MM.1S (cell line): Measurements from ENCODE around the gene TEX48.

Experiments used
- DNase-seq: peaks from one replicate; pipeline ENCODE4 v3.0.0-alpha.2; 2015
- H2AFZ ChIP-seq: fragments of 300-600 bp; sonication (generic); 2 replicates; pipeline ENCODE4 v1.6.0; 2016; ENCODE audit warnings: antibody characterized with exemption, low read length
- H3F3A ChIP-seq: fragments of 300-600 bp; sonication (generic); 2 replicates; pipeline ENCODE4 v1.6.1; 2016; ENCODE audit warnings: mild to moderate bottlenecking, antibody characterized with exemption, low read length, moderate library complexity, mixed read lengths; ENCODE audit not compliant: insufficient read depth
- H3K27ac ChIP-seq: fragments of 300-600 bp; sonication (generic); 2 replicates; pipeline ENCODE4 v1.5.1; 2016; ENCODE audit warnings: mild to moderate bottlenecking, low read length
- H3K27me3 ChIP-seq: fragments of 300-600 bp; sonication (generic); replicated peaks from 2 replicates; pipeline ENCODE4 v1.6.0; 2016; ENCODE audit warnings: low read length; ENCODE audit not compliant: insufficient read depth
- H3K36me3 ChIP-seq: fragments of 300-600 bp; sonication (generic); replicated peaks from 2 replicates; pipeline ENCODE4 v1.6.1; 2016; ENCODE audit warnings: mild to moderate bottlenecking, low read length, mixed read lengths; ENCODE audit not compliant: insufficient read depth
- H3K4me1 ChIP-seq: fragments of 300-600 bp; sonication (generic); 2 replicates; pipeline ENCODE4 v1.6.1; 2016; ENCODE audit warnings: low read length, mixed read lengths
- H3K4me2 ChIP-seq: fragments of 300-600 bp; sonication (generic); 2 replicates; pipeline ENCODE4 v1.6.0; 2016; ENCODE audit warnings: low read depth, low read length
- H3K4me3 ChIP-seq: fragments of 300-600 bp; sonication (generic); 2 replicates; pipeline ENCODE4 v1.5.1; 2016; ENCODE audit warnings: low read length, mixed read lengths
- H3K79me2 ChIP-seq: fragments of 300-600 bp; sonication (generic); 2 replicates; pipeline ENCODE4 v1.6.1; 2016; ENCODE audit warnings: mixed run types, low read length, mixed read lengths
- H3K9ac ChIP-seq: fragments of 300-600 bp; sonication (generic); 2 replicates; pipeline ENCODE4 v1.6.1; 2016; ENCODE audit warnings: low read length, mixed read lengths
- H3K9me2 ChIP-seq: fragments of 300-600 bp; sonication (generic); replicated peaks from 2 replicates; pipeline ENCODE4 v1.6.1; 2016; ENCODE audit warnings: mild to moderate bottlenecking, low read length, mixed read lengths; ENCODE audit not compliant: insufficient read depth
- H3K9me3 ChIP-seq: fragments of 300-600 bp; sonication (generic); replicated peaks from 2 replicates; pipeline ENCODE4 v1.6.1; 2016; ENCODE audit warnings: mild to moderate bottlenecking, low read length, mixed read lengths; ENCODE audit not compliant: insufficient read depth
- H4K20me1 ChIP-seq: fragments of 300-600 bp; sonication (generic); 2 replicates; pipeline ENCODE4 v1.6.1; 2016; ENCODE audit warnings: mild to moderate bottlenecking, low read length, moderate library complexity, mixed read lengths; ENCODE audit not compliant: insufficient read depth
- EZH2 ChIP-seq: fragments of 300-600 bp; sonication (generic); optimal IDR thresholded peaks from 2 replicates; pipeline ENCODE3; 2017; ENCODE audit warnings: low read depth, mild to moderate bottlenecking, antibody characterized with exemption, low read length, mixed read lengths
- EZH2phosphoT487 ChIP-seq: fragments of 300-600 bp; sonication (generic); IDR thresholded peaks from 2 replicates; pipeline ENCODE4 v1.6.1; 2018; ENCODE audit warnings: antibody characterized with exemption, low read length
- TF ChIP-seq, protein P1 (sequence below): fragments of 300-600 bp; sonication (generic); IDR thresholded peaks from 2 replicates; pipeline ENCODE4 v1.5.1; 2016; ENCODE audit warnings: antibody characterized with exemption, low read length, mixed read lengths

The TEX48 gene

DNA sequence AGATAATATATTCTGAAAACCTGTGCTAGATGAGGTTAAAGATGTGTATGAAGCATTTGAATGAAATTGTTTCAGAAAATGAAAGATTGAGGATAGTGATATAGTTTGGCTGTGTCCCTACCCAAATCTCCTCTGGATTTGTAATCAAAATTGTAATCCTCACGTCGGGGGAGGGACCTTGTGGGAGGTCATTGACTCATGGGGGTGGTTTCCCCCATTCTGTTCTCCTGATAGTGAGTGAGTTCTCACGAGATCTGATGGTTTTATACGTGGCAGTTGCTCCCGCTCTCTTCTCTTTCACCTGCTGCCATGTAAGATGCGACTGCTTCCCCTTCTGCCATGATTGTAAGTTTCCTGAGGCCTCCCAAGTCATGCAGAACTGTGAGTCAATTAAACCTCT, 2.0 kb upstream of the TEX48 start:
- Histone ChIP-seq H3K36me3 (no peaks in the 10 kb centered on the region), H3F3A (0 out of 2 replicates have a peak, but pooled peaks cover 5% of the 10 kb centered on the region), H3K9me3 (no peaks in the 10 kb centered on the region), H3K9me2 (no peaks in the 10 kb centered on the region; the same call in 1 of the 2 replicates), H4K20me1 (no peaks in the 10 kb centered on the region), H3K4me2 (no peak overlapping the region), H2AFZ (no peak overlapping the region), H3K4me1 (peaks cover 5% of the 10 kb centered on the region), H3K4me3 (no peak overlapping the region), H3K27ac (no peak overlapping the region), H3K27me3 (no peaks in the 10 kb centered on the region), H3K79me2 (no peaks in the 10 kb centered on the region), H3K9ac (no peak overlapping the region)
- TF ChIP-seq EZH2 (no peak), EZH2phosphoT487 (no peak)
- TF ChIP-seq, protein P1, sequence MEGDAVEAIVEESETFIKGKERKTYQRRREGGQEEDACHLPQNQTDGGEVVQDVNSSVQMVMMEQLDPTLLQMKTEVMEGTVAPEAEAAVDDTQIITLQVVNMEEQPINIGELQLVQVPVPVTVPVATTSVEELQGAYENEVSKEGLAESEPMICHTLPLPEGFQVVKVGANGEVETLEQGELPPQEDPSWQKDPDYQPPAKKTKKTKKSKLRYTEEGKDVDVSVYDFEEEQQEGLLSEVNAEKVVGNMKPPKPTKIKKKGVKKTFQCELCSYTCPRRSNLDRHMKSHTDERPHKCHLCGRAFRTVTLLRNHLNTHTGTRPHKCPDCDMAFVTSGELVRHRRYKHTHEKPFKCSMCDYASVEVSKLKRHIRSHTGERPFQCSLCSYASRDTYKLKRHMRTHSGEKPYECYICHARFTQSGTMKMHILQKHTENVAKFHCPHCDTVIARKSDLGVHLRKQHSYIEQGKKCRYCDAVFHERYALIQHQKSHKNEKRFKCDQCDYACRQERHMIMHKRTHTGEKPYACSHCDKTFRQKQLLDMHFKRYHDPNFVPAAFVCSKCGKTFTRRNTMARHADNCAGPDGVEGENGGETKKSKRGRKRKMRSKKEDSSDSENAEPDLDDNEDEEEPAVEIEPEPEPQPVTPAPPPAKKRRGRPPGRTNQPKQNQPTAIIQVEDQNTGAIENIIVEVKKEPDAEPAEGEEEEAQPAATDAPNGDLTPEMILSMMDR = no peak
- DNase-seq = no peak

DNA sequence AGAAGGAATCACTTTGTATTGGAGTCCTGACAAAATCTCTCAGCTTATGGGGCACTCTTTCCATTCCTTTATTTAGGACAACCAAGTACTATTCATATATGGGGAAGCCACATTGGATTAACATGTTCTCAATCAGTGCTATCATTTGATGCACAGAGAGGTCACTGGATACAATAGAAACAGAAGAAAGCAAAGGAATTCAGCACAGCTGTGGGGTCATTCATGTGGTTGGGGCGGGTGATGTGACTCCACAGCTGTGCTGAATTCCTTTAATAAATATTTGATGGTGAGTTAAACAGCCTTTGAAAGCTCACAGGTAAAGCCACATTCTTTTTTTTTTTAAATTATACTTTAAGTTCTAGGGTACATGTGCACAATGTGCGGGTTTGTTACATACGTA, 854 bp upstream of the TEX48 start:
- TF ChIP-seq EZH2 (no peak), EZH2phosphoT487 (no peak)
- TF ChIP-seq, protein P1 = no peak
- no peaks in the 10 kb centered on the region for H3K27me3 ChIP-seq
- H3K4me3 ChIP-seq = no peak overlapping the region
- no peaks in the 10 kb centered on the region; the same call in 1 of the 2 replicates for H3K9me2 ChIP-seq
- H3K27ac ChIP-seq = no peak overlapping the region
- no peak for DNase-seq
- no peaks in the 10 kb centered on the region for H3K36me3 ChIP-seq
- no peaks in the 10 kb centered on the region for H3K9me3 ChIP-seq
- H3K4me1 ChIP-seq = peaks cover 5% of the 10 kb centered on the region
- no peaks in the 10 kb centered on the region for H3K79me2 ChIP-seq
- no peak overlapping the region for H3K9ac ChIP-seq
- no peaks in the 10 kb centered on the region for H4K20me1 ChIP-seq
- 0 out of 2 replicates have a peak, but pooled peaks cover 5% of the 10 kb centered on the region for H3F3A ChIP-seq
- no peak overlapping the region for H2AFZ ChIP-seq
- no peak overlapping the region for H3K4me2 ChIP-seq

DNA sequence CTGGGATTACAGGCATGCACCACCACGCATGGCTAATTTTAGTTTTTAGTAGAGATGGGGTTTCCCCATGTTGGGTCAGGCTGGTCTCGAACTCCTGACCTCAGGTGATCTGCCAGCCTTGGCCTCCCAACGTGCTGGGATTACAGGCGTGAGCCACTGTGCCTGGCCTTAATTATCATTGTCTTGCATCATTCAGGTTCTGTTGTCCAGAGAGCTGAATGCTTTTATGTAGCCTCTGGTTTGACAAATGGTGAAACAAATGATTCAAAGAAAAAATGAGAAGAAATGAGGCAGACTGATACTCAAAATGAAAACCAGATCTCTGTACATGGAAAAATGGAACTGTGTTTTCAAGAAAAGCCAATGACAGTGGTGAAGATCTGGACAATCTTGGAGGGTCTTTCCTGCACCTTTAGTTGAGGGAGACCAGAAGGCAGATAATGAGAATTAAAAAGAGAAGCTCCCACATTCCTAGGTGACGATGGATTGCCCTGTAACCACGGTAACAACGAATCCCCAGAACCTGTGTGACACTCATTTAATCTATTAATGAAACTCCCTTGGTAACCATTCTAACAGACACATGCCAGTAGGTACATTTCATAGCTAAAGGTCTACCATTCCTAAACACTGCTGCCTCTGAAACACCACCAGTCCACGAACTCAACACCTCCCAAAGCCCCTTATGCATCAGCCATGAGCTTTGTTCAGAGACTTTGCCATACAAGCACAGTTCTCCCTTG, 1.6 kb downstream of the TEX48 start:
- H3F3A ChIP-seq = 0 out of 2 replicates have a peak, but pooled peaks cover 5% of the 10 kb centered on the region
- peaks cover 5% of the 10 kb centered on the region for H3K4me1 ChIP-seq
- H3K4me2 ChIP-seq = no peak overlapping the region
- H3K79me2 ChIP-seq = no peaks in the 10 kb centered on the region
- no peak overlapping the region for H2AFZ ChIP-seq
- no peak for DNase-seq
- H4K20me1 ChIP-seq = no peaks in the 10 kb centered on the region
- no peak overlapping the region for H3K4me3 ChIP-seq
- TF ChIP-seq, protein P1 = no peak
- TF ChIP-seq EZH2phosphoT487 (no peak), EZH2 (no peak)
- H3K36me3 ChIP-seq = no peaks in the 10 kb centered on the region
- H3K9me3 ChIP-seq = no peaks in the 10 kb centered on the region
- H3K27ac ChIP-seq = no peak overlapping the region
- H3K9me2 ChIP-seq = no peaks in the 10 kb centered on the region
- no peaks in the 10 kb centered on the region for H3K27me3 ChIP-seq
- no peak overlapping the region for H3K9ac ChIP-seq
